Hepatocyte (in vitro differentiated cells): Measurements from ENCODE around the gene ATMIN.

ENCODE experiments used
- CTCF ChIP-seq: fragments of 200-600 bp; sonication (generic); IDR thresholded peaks from 2 replicates; pipeline ENCODE4 v1.5.1; 2016; ENCODE audit warnings: antibody characterized with exemption, mild to moderate bottlenecking; ENCODE audit not compliant: poor library complexity
- EZH2 ChIP-seq: fragments of 200-600 bp; sonication (generic); IDR thresholded peaks from 2 replicates; pipeline ENCODE4 v1.6.1; 2016; ENCODE audit warnings: antibody characterized with exemption, mild to moderate bottlenecking, borderline replicate concordance
- EZH2phosphoT487 ChIP-seq: fragments of 200-600 bp; sonication (generic); IDR thresholded peaks from one replicate; pipeline ENCODE4 v1.6.1; 2018; ENCODE audit warnings: antibody characterized with exemption, mild to moderate bottlenecking, low read depth, moderate library complexity; ENCODE audit not compliant: unreplicated experiment, severe bottlenecking

GRCh38 chr16:80996688-80997138, 38.9 kb upstream of the ATMIN start:
- TF ChIP-seq CTCF: no peak
- no peak for TF ChIP-seq EZH2
- TF ChIP-seq EZH2phosphoT487: no peak
